Activated effector memory CD4-positive, alpha-beta T cell treated with anti-CD3 and anti-CD28 coated beads, Interleukin-2, amount 50 U/mL, for 16 hours (primary cell): ENCODE data around the gene UNCX.
"Not testable (repeated sequence)": the region's sequence is repeated elsewhere in the genome, so short reads cannot be mapped to it uniquely, and the experiment has no call there.

ENCODE experiments used
- DNase-seq: peaks from one replicate; pipeline ENCODE4 v3.0.0-alpha.2; 2020

Gene UNCX

DNA sequence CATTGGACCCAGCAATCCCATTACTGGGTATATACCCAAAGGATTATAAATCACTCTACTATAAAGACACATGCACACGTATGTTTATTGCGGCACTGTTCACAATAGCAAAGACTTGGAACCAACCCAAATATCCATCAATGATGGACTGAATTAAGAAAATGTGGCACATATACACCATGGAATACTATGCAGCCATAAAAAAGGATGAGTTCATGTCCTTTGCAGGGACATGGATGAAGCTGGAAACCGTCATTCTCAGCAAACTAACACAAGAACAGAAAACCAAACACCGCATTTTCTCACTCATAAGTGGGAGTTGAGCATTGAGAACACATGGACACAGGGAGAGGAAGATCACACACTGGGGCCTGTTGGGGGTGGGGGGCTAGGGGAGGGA, 47.2 kb downstream of the UNCX start:
- not testable (repeated sequence) for DNase-seq

DNA sequence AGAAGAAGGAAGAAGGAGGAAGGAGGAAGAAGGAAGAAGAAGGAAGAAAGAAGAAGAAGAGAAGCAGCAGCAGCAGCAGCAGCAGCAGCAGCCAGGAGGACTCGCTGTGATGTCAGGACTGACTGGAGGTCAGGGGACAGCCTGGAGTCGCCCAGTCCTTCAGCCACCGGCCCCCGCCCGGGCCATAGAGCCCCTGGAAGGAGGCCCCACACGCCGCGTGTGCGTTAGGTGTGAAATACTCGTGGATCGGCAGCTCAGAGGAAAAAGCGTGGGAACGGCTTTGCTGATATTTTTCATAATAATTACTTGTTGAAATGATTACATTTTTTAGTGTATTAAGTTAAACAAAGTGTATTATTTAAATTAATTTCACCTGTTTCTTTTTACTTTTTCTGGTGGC, 48.4 kb downstream of the UNCX start:
- no peak for DNase-seq

DNA sequence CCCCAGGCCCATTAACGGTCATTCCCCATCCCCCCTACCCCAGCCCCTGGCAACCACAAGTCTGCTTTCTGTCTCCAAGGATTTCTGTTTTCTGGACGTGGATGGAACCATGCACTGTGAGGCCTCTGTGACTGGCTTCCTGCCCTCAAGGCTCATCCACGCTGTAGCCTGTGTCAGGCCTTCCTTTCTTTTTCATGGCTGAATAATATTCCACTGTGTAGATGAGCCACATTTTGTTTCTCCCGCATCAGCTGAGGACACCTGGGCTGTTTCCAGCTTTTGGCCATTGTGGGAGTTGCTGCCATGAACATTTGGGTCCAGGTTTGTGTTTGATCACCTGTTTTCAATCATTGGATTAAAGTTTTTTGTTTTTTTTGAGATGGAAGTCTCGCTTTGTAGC, 50.0 kb downstream of the UNCX start:
- no peak for DNase-seq

- no peak for DNase-seq
Observed at GRCh38 chr7:1283337-1283736, 50.7 kb downstream of the UNCX start.

GRCh38 chr7:1283941-1284742, 51.5 kb downstream of the UNCX start:
- DNase-seq: no peak

- no peak for DNase-seq
Observed at GRCh38 chr7:1284743-1285458, 52.2 kb downstream of the UNCX start.

GRCh38 chr7:1285556-1286301, 53.1 kb downstream of the UNCX start:
- no peak for DNase-seq
